HepG2 (cell line): ENCODE measurements around the gene KIAA1614. TPM values are rescaled to one million over a fixed set of nuclear protein-coding genes. Genes with fewer than 3 reads are reported as not detected.
A peak's percentile ranks its signal among the peaks of the same experiment; 100 is the strongest.

Experiments
- ATAC-seq: fragments of 200-7000 bp; cut with Tn5 transposase; 3 replicates; pipeline ENCODE4 v1.9.1; 2020; ENCODE audit warnings: mild to moderate bottlenecking, moderate library complexity
- BruUV-seq: library from RNA; stranded (reverse); fragments of 400-500 nt; replicated peaks from 2 replicates; lab custom pipeline; 2021; lab: Mats Ljungman, UMichigan
- CTCF ChIA-PET: fragments of 300-600 bp; formaldehyde crosslinking; extraction: SDS; loops from one replicate; lab custom pipeline; 2021; ENCODE audit warnings: low total read pairs, inconsistent platforms, low intra/inter-chr PET ratio; lab: Yijun Ruan, JAX
- POLR2A ChIA-PET: fragments of 350-600 bp; sonication (Branson Sonifier 250); formaldehyde crosslinking; loops from one replicate; lab custom pipeline; 2020; ENCODE audit warnings: antibody characterized with exemption, inconsistent platforms; lab: Yijun Ruan, JAX
- DNase-seq: peaks from one replicate; pipeline ENCODE4 v3.0.0-alpha.2; 2015; ENCODE audit warnings: low spot score
- FAIRE-seq: peaks from 3 replicates; lab custom pipeline; 2011; peaks lifted over from hg19 to GRCh38; lab: Jason Lieb, UNC
- H2AFZ ChIP-seq: one replicate; pipeline ENCODE4 v1.6.1; 2011; ENCODE audit warnings: low read length, inconsistent platforms
- H3K27ac ChIP-seq: fragments of 300-600 bp; 3 replicates; pipeline ENCODE4 v1.8.0; 2011; ENCODE audit warnings: mixed run types, mild to moderate bottlenecking, mixed read lengths, low read length, inconsistent platforms; ENCODE audit not compliant: insufficient read depth; ENCODE audit errors: extremely low read length
- H3K27me3 ChIP-seq, 2 experiments: fragments of 200-600 bp in 1 of 2; 2 replicates in 1 of 2; 3 replicates in 1 of 2; pipeline versions ENCODE4 v1.6.0 to v1.8.0; 2011; ENCODE audit warnings: low read length in 2 of 2, mild to moderate bottlenecking in 2 of 2, moderate library complexity in 2 of 2, inconsistent platforms in 1 of 2; ENCODE audit not compliant: insufficient read depth in 2 of 2, control insufficient read depth in 1 of 2
- H3K36me3 ChIP-seq, 2 experiments: fragments of 200-600 bp in 1 of 2; replicated peaks in 1 of 2; 2 replicates in 1 of 2; 3 replicates in 1 of 2; pipeline versions ENCODE4 v1.5.1 to v1.8.0; 2011; ENCODE audit warnings: low read length in 2 of 2, inconsistent platforms in 1 of 2; ENCODE audit not compliant: insufficient read depth in 2 of 2, control insufficient read depth in 1 of 2
- H3K4me1 ChIP-seq: 2 replicates; pipeline ENCODE4 v1.5.1; 2012; ENCODE audit warnings: low read length, inconsistent platforms; ENCODE audit not compliant: insufficient read depth
- H3K4me2 ChIP-seq: 2 replicates; pipeline ENCODE4 v1.6.0; 2011; ENCODE audit warnings: low read depth, low read length, inconsistent platforms
- H3K4me3 ChIP-seq, 3 experiments: fragments of 200-600 bp in 1 of 3; sonication (generic), shearing (Covaris generic) in 1 of 3; replicated peaks in 1 of 3; 2 replicates each; pipeline ENCODE4 v1.5.1; 2011 to 2016; ENCODE audit warnings: low read length in 3 of 3, inconsistent platforms in 2 of 3, low read depth in 2 of 3, mild to moderate bottlenecking in 2 of 3, control low read depth in 1 of 3, mixed read lengths in 1 of 3; ENCODE audit not compliant: insufficient read depth in 1 of 3
- H3K79me2 ChIP-seq: one replicate; pipeline ENCODE4 v1.6.1; 2011; ENCODE audit warnings: low read length, inconsistent platforms; ENCODE audit not compliant: insufficient read depth
- H3K9ac ChIP-seq: 2 replicates; pipeline ENCODE4 v1.6.0; 2011; ENCODE audit warnings: mild to moderate bottlenecking, low read depth, low read length, inconsistent platforms; ENCODE audit not compliant: insufficient read depth
- H3K9me3 ChIP-seq: 2 replicates; pipeline ENCODE4 v1.5.1; 2012; ENCODE audit warnings: mild to moderate bottlenecking, low read length
- H4K20me1 ChIP-seq: 2 replicates; pipeline ENCODE4 v1.6.0; 2011; ENCODE audit warnings: inconsistent platforms, mild to moderate bottlenecking, low read length, moderate library complexity; ENCODE audit not compliant: insufficient read depth
- HDAC2 ChIP-seq: sonication (generic); formaldehyde crosslinking; IDR thresholded peaks from 2 replicates; pipeline ENCODE4 v1.4.0; 2020; ENCODE audit warnings: missing genetic modification reagents
- MAFG ChIP-seq: sonication (generic); formaldehyde crosslinking; IDR thresholded peaks from 2 replicates; pipeline ENCODE4 v1.5.1; 2020; ENCODE audit warnings: mild to moderate bottlenecking, missing genetic modification reagents
- MEIS1 ChIP-seq: sonication (generic); formaldehyde crosslinking; IDR thresholded peaks from 2 replicates; pipeline ENCODE4 v1.9.0; 2021; ENCODE audit warnings: mild to moderate bottlenecking, missing genetic modification reagents, moderate library complexity, borderline replicate concordance
- PAF1 ChIP-seq: IDR thresholded peaks from 2 replicates; pipeline ENCODE4 v1.6.1; 2016; ENCODE audit warnings: missing genetic modification reagents, missing compliant biosample characterization
- PATZ1 ChIP-seq: sonication (generic); formaldehyde crosslinking; IDR thresholded peaks from 2 replicates; pipeline ENCODE4 v1.4.0; 2020; ENCODE audit warnings: missing genetic modification reagents
- PBX2 ChIP-seq: IDR thresholded peaks from 2 replicates; pipeline ENCODE4 v1.6.1; 2016; ENCODE audit warnings: control low read depth
- RNF2 ChIP-seq: fragments of 450-650 bp; conservative IDR thresholded peaks from 2 replicates; pipeline ENCODE4 v1.6.1; 2016; ENCODE audit warnings: low read depth
- SNAPC5 ChIP-seq: sonication (generic); formaldehyde crosslinking; IDR thresholded peaks from 2 replicates; pipeline ENCODE4 v1.8.1; 2023; ENCODE audit warnings: mild to moderate bottlenecking, missing genetic modification reagents, borderline replicate concordance
- SRY ChIP-seq: sonication (generic); formaldehyde crosslinking; IDR thresholded peaks from 2 replicates; pipeline ENCODE4 v1.8.0; 2022; ENCODE audit warnings: mild to moderate bottlenecking, missing genetic modification reagents
- ZBTB26 ChIP-seq: IDR thresholded peaks from 2 replicates; pipeline ENCODE4 v1.6.1; 2016; ENCODE audit warnings: missing compliant biosample characterization, missing genetic modification reagents, borderline replicate concordance
- ZBTB46 ChIP-seq: sonication (generic); formaldehyde crosslinking; IDR thresholded peaks from 2 replicates; pipeline ENCODE4 v1.4.0; 2020; ENCODE audit warnings: mild to moderate bottlenecking, missing genetic modification reagents, borderline replicate concordance
- ZFAT ChIP-seq: sonication (generic); formaldehyde crosslinking; conservative IDR thresholded peaks from 2 replicates; pipeline ENCODE4 v1.8.1; 2023; ENCODE audit warnings: missing genetic modification reagents, inconsistent platforms
- ZNF12 ChIP-seq: sonication (generic); formaldehyde crosslinking; IDR thresholded peaks from 2 replicates; pipeline ENCODE4 v1.5.0; 2020; ENCODE audit warnings: missing genetic modification reagents
- ZNF484 ChIP-seq: sonication (generic); formaldehyde crosslinking; IDR thresholded peaks from 2 replicates; pipeline ENCODE4 v1.5.1; 2020; ENCODE audit warnings: mild to moderate bottlenecking, low read depth, missing genetic modification reagents, borderline replicate concordance
- ZNF552 ChIP-seq: sonication (generic); formaldehyde crosslinking; IDR thresholded peaks from 2 replicates; pipeline ENCODE4 v1.9.0; 2022; ENCODE audit warnings: missing genetic modification reagents, mild to moderate bottlenecking, borderline replicate concordance
- ZNF768 ChIP-seq: sonication (generic); formaldehyde crosslinking; IDR thresholded peaks from 2 replicates; pipeline ENCODE4 v1.4.0; 2020; ENCODE audit warnings: missing genetic modification reagents
- WGBS: methylation state at CpG from one replicate; pipeline ENCODE4 v1.1.6; 2017; ENCODE audit warnings: low lambda C conversion rate; 5-methylcytosine and 5-hydroxymethylcytosine counted together
- in situ Hi-C: cut with HindIII; loops from 2 replicates; pipeline ENCODE4 v1.10.0; 2017; ENCODE audit warnings: low pct_unique_long_range_greater_than_20kb; ENCODE audit not compliant: extremely low pct_ligation_motif_present
- intact Hi-C: fragments of 100-400 bp; cut with micrococcal nuclease; formaldehyde crosslinking; loops from one replicate; pipeline ENCODE4 v1.10.0; 2022; ENCODE audit not compliant: unreplicated experiment
- polyA plus RNA-seq, 8 experiments: library from polyadenylated mRNA; depleted of rRNA in 3 of 8; stranded (reverse) in 7 of 8; unstranded in 1 of 8; fragments of >200 nt; fragmentation: Illumina TruSeq in 4 of 8; extraction: Trizol in 4 of 8; gene quantifications; 2 replicates each; pipeline versions ENCODE4 v1.2.1 to v1.2.3, GENCODE V29; 2011 to 2016; ENCODE audit warnings: low read depth in 4 of 8, missing spikeins in 1 of 8, mixed read lengths in 1 of 8; ENCODE audit not compliant: insufficient read depth in 1 of 8
- total RNA-seq, 5 experiments: library from RNA; depleted of rRNA; stranded (reverse); fragments of >200 nt; fragmentation: Illumina TruSeq; extraction: Trizol; gene quantifications; 2 replicates each; pipeline ENCODE4 v1.2.3, GENCODE V29; 2016; ENCODE audit warnings: low read depth in 1 of 5

The KIAA1614 gene
- total and polyA plus RNA-seq, 2 of the 13 experiments (the other 11 are each of a cell fraction or from before 2014, with no cell fraction given), result 0.15 to 0.77 TPM

GRCh38 chr1:180934563-180934962 is 21.9 kb downstream of the KIAA1614 start (continued):
- TF ChIP-seq PAF1, result no peak

- Histone ChIP-seq H3K36me3 (no peaks in the 10 kb centered on the region), H4K20me1 (no peaks in the 10 kb centered on the region), H3K4me3 (peak overlapping the region in 2 of 3 experiments; percentile 12 to 45; a peak in 2 of 6 replicates), H3K9ac (no peak overlapping the region), H3K4me2 (peak overlapping the region; percentile 65), H2AFZ (no peak overlapping the region), H3K27ac (no peak overlapping the region), H3K9me3 (no peaks in the 10 kb centered on the region), H3K4me1 (peaks cover 25% of the 10 kb centered on the region), H3K27me3 (no peaks in the 10 kb centered on the region; a peak in 1 of 5 replicates), H3K79me2 (no peaks in the 10 kb centered on the region)
- ChIA-PET POLR2A (interaction anchor here (1.4 kb wide), 1 partner anchor 10 kb away, joined by 8 read pairs; no protein-coding TSS in a partner anchor), CTCF (no interaction called here)
- DNase-seq (peak; percentile 67), FAIRE-seq (peak; percentile 63), ATAC-seq (peak; percentile 97)
- intact Hi-C loops (no loop called here), in situ Hi-C loops (no loop called here)
- 14% methylated on average over 11 of the region's 45 CpGs for WGBS
- BruUV-seq, result no TSS peak
- TF ChIP-seq ZBTB26 (no peak), MEIS1 (no peak), MAFG (CRISPR knock-in tag) (no peak), PBX2 (no peak), ZFAT (CRISPR knock-in tag) (no peak), ZNF552 (CRISPR knock-in tag) (no peak), HDAC2 (peak; percentile 61), SNAPC5 (CRISPR knock-in tag) (no peak), ZNF768 (0 out of 2 replicates have a peak, but pooled peaks have one; percentile 10), ZBTB46 (CRISPR knock-in tag) (no peak), ZNF484 (CRISPR knock-in tag) (no peak), PATZ1 (CRISPR knock-in tag) (peak; percentile 45; the same call in 1 of the 2 replicates), SRY (CRISPR knock-in tag) (0 out of 2 replicates have a peak, but pooled peaks have one; percentile 48), ZNF12 (CRISPR knock-in tag) (no peak), RNF2 (no peak)
These were observed 22.8 kb downstream of the KIAA1614 start for GRCh38 chr1:180935326-180936109.
